Ramos (cell line): Measurements from ENCODE around the gene GRAMD1A.
"Not testable (repeated sequence)": the region's sequence is repeated elsewhere in the genome, so short reads cannot be mapped to it uniquely, and the experiment has no call there.

Experiments used
- in situ Hi-C: fragments of 300-500 bp; cut with MboI; formaldehyde crosslinking; loops from one replicate; pipeline ENCODE4 v1.14.3; 2022; ENCODE audit warnings: low sequenced_read_pairs; ENCODE audit not compliant: unreplicated experiment

GRAMD1A gene

GRCh38 chr19:34999498-35000337, at the start of gene GRAMD1A:
Gene GRAMD1A (plus strand): TSS chr19:35000323. CDS start chr19:35000479, 156 bp downstream.
- in situ Hi-C loops, result no loop called here

GRCh38 chr19:34953092-34953491, 47.0 kb upstream of the GRAMD1A start:
- in situ Hi-C loops, result no loop called here

- in situ Hi-C loops, result no loop called here
Observed at GRCh38 chr19:34957830-34958751, 42.0 kb upstream of the GRAMD1A start.

GRCh38 chr19:34959021-34959420, 41.1 kb upstream of the GRAMD1A start:
- in situ Hi-C loops, result no loop called here

- in situ Hi-C loops, result loop anchor here (5.0 kb wide), 1 partner anchor 52 kb away; no protein-coding TSS in a partner anchor
Observed at GRCh38 chr19:34960103-34960805, 39.9 kb upstream of the GRAMD1A start.

GRCh38 chr19:34960940-34961679, 39.0 kb upstream of the GRAMD1A start:
- in situ Hi-C loops, result loop anchor here (5.0 kb wide), 1 partner anchor 51 kb away; no protein-coding TSS in a partner anchor

- in situ Hi-C loops, result loop anchor here (5.0 kb wide), 1 partner anchor 50 kb away; no protein-coding TSS in a partner anchor
Observed at GRCh38 chr19:34961775-34962686, 38.1 kb upstream of the GRAMD1A start.

GRCh38 chr19:34962687-34963572, 37.2 kb upstream of the GRAMD1A start:
- in situ Hi-C loops, result loop anchor here (5.0 kb wide), 1 partner anchor 49 kb away; no protein-coding TSS in a partner anchor

GRCh38 chr19:34963573-34964406, 36.3 kb upstream of the GRAMD1A start, which contains the start of gene ZNF792:
Gene ZNF792 (minus strand): TSS chr19:34964229. CDS start chr19:34963662, 567 bp downstream.
- in situ Hi-C loops, result loop anchor here (5.0 kb wide), 1 partner anchor 49 kb away; no protein-coding TSS in a partner anchor

- in situ Hi-C loops, result loop anchor here (5.0 kb wide), 1 partner anchor 48 kb away; no protein-coding TSS in a partner anchor
Observed at GRCh38 chr19:34964598-34964997, 35.5 kb upstream of the GRAMD1A start.

- in situ Hi-C loops, result not testable (repeated sequence)
Observed at GRCh38 chr19:34965505-34965904, 34.6 kb upstream of the GRAMD1A start.

- in situ Hi-C loops, result no loop called here
Observed at GRCh38 chr19:34967551-34967950, 32.6 kb upstream of the GRAMD1A start.

- in situ Hi-C loops, result no loop called here
Observed at GRCh38 chr19:34969721-34970120, 30.4 kb upstream of the GRAMD1A start.

- in situ Hi-C loops, result not testable (repeated sequence)
Observed at GRCh38 chr19:34970185-34970780, 29.8 kb upstream of the GRAMD1A start.

GRCh38 chr19:34972163-34972705, 27.9 kb upstream of the GRAMD1A start:
- in situ Hi-C loops, result no loop called here

- in situ Hi-C loops, result no loop called here
Observed at GRCh38 chr19:34974646-34975045, 25.5 kb upstream of the GRAMD1A start.
